HG03565 (cell line): ENCODE measurements around the gene PAXX.

ENCODE experiments used
- ATAC-seq: cut with Tn5 transposase; IDR thresholded peaks from one replicate; pipeline ENCODE4 v1.9.1; 2021; ENCODE audit warnings: mild to moderate bottlenecking, moderate library complexity; ENCODE audit not compliant: unreplicated experiment

The PAXX gene

GRCh38 chr9:136980669-136981478, 11.3 kb upstream of the PAXX start:
- no peak for ATAC-seq

DNA sequence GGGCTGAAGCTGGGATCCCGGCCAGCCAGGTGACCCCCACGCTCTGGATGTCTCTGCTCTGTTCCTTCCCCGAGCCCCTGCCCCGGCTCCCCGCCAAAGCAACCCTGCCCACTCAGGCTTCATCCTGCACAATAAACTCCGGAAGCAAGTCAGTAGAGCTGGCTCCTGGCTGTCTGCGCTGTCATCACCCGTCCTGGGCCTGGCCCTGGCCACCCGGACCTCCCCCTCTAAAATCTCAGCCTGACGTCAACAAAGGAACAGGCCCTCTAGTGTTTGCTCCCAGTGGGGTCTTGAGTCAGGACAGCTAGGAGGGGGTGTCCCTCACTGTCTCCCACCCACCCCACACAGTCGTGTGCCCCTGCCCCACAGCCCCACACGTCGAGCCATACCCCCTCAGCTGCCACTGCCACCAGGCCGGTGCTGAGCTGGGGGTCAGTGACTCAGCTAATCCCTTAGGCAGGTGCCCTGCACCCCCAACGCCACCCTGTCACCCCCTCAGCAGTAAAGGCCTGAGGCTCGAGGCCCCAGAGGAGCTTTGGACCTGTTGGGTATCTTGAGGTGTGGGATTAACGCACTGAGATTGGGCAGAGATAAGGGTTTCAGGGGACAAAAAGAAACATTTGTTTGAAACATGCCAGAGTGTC, 10.5 kb upstream of the PAXX start:
- ATAC-seq: no peak

DNA sequence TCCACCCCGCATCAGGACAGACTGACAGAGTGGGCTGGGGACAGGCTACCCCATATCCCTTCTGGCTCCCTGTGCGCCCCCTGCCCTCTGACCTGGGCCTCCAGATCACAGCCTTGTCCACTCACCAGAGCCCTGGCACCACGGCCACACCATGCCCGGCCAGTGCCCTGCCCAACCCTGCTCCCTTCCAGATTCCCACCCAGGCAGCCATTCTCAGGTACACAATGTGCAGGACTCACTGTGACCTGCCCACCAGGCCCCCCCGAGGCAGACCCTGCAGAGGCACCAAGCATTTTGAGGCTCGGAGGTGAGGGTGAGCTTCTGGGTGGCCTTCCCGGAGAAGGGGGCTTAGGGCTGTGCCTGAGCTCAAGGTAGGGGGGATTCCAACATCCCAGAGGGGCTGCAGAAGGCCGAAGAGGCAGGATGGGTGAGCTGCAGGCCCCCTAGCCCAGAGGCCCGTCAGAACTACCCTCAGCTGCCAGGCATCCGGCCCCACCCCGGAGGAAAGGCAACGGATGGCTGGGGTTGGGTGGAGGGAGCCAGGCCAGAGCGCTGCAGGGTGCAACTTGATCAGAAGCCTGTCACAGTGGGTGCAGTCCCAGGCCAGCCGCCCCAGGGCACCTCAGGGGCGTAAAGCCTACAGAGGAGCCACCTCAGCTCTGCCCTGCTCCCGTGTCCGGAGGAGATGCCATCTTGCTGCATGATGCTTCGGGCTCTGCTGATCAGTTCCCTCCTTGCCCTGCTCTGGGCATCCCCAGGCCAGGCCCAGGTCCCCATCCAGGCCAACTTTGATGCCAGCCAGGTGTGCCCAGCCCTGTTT, 9.8 kb upstream of the PAXX start, which contains the start of gene LCNL1:
Gene LCNL1 (plus strand): TSS at position 762 of the 820 bp plus-strand sequence. CDS start 594 bp downstream, outside the sequence.
- no peak for ATAC-seq

GRCh38 chr9:136983167-136983566, 9.1 kb upstream of the PAXX start:
- ATAC-seq: no peak

GRCh38 chr9:136983656-136984314, 8.4 kb upstream of the PAXX start:
- ATAC-seq: no peak

DNA sequence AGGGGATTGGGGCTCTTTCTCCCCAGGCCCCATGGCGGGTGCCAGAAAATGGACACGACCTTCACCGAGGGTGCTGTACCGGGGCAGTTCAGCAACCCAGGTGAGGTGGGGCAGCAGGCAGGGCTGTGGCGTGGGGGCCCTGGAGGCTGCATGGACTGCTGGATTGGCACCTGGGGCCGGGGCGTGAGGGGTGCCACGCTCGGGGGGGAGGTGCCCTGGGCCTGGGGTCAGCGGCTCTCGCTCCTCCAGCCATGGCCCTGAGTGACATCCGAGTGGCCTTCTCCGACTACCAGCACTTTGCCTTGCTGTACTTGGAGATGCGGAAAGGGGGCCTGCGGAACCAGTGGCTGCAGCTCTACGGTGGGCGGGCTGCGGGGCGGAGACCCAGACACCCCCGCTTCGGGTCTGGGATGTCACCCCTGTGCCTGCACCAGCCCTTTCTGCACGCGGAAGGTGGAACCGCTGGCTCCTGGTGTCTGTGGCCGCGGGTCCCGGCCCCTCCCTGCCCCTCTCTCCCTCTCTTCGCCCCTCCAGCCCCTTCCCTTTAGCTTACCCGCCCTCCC, 7.7 kb upstream of the PAXX start:
- ATAC-seq: no peak

DNA sequence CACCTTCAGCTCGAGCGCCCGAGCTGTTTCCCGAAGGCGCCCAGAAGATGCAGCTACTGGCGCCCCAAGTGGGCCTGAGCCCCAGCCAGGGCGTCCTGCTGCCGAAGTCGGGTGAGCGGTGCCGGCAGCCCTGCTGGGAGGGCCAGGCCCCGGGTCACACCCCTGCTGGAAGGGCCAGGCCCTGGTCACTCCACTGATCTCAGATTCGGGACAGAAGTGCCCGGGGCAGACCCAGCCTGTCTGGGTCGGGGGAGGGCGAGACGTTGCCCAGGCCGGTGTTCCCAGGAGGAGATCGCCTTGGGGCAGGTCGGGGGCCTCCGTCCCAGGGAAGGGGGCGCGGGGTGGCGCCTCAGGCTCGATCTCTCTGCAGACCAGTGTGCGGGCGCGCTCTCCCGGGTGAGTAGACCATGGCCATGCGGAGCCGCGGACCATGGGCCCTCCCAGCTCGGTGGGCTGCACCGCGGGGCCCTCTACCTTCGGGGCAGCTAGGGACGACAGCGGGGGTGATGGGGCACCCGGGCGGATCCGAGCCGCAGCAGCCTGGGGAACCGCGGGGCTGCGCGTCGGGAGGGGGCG, 7.1 kb upstream of the PAXX start:
- no peak for ATAC-seq

GRCh38 chr9:136985853-136986252, 6.4 kb upstream of the PAXX start:
- no peak for ATAC-seq

DNA sequence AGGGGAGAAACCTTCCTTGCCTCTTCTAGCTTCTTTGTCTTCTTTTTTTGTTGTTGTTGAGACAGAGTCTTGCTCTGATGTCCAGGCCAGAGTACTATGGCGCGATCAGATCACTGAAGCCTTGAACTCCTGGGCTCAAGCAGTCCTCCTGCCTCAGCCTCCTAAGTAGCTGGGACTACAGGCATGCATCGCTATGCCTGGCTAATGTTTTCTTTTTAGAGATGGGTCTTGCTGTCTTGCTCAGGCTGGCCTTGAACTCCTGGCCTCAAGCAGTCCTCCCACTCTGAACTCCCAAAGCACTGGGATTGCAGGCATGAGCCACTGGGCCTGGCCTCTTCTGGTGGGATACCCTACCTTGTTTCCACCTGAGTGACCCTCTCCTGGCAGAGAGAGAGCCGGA, 3.4 kb upstream of the PAXX start:
- no peak for ATAC-seq

DNA sequence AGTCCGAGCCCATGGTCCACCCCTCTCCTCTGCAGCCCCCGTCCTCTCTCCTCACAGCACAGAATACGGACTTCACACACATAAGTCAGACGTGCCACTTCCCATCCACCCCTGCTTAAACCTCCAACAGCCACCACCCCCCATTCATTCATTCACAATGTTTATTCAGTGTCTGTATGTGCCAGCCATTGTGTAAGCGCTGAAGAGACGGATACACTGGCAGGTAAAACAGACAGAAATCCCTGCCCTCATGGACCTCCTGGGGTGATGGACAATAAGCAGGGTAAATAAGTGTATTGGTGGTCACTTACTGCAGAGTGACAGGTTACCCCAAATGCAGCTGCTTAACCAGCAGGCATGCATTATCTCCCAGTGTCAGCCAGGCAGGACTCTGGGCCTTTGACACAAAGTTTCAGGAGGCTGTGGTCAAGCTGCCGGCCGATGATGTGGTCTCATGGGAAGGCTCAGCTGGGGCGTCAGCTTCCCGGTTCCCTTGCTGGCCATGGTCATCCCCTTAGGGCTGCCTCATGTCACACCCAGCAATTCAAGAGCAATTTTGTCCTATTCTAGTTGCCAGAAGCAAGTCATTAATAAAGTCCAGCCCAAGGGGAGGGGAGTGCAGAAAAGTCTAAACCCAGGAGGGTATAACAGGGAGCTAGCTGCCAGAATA, 1.8 kb upstream of the PAXX start:
- no peak for ATAC-seq

- ATAC-seq: no peak
Measured at GRCh38 chr9:136992819-136993369, 672 bp downstream of the PAXX start.

DNA sequence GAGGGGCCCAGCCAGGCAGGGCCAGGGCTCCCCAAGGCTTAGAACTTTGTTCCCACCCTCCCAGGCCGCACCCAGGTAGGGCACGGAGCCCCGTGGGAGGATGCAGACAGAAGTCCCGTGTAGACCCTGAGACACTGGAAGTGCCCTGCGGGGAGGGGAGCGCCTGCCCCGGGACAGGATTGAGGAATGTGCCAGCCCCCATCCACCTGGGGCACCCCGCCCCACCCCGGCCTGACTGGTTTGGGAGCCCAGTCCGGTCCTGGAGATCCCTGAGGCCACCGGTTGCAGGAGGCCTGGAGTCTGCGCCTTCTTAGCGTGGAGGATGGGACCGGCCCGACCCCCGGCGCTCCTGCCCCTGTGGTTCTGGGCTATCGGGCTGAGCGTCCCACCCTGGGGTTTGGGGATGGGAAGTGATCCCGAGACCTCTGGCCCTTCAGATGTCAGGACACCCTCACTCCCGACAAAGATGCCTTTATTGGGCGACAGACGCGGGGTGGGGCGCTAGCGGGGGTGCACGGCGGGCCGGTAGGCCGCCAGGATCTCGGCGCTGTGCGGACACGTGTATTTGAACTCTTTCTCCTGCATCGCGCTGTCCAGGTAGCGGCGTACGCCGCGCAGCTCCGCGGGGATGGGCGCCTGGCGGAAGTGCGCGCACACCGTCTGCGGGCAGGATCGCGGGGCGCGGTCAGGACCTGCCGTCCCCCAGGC, 2.1 kb downstream of the PAXX start:
- no peak for ATAC-seq

- ATAC-seq: no peak
Measured at GRCh38 chr9:136994888-136995230, 2.6 kb downstream of the PAXX start.

- no peak for ATAC-seq
Measured at GRCh38 chr9:136995362-136995761, 3.1 kb downstream of the PAXX start.

DNA sequence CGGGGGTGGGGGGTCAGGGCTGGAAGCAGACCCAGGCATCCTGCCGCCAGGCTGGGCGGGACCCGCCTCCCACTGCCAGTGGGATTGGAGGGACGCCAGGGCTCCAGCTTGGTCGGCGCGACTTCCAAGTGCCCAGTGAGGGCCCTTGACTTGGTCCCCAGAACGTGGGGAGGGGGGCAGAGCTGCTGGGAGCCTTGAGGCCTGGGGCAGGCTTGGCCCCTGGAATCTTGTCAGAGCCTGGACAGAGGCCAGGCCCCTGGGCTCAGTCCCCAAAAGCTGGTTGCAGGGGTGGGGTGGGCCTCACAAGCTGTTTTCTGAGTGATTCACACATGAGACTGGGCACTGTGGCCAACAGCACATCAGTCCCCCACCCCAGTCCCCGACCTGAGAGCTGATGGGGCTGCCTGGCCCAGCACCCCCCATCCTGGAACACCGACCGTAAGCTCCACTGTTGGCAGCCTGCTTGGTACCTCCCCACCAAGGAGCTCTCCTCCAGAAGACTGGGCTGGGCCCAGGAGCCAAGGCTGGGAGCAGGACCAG, 3.6 kb downstream of the PAXX start:
- no peak for ATAC-seq

DNA sequence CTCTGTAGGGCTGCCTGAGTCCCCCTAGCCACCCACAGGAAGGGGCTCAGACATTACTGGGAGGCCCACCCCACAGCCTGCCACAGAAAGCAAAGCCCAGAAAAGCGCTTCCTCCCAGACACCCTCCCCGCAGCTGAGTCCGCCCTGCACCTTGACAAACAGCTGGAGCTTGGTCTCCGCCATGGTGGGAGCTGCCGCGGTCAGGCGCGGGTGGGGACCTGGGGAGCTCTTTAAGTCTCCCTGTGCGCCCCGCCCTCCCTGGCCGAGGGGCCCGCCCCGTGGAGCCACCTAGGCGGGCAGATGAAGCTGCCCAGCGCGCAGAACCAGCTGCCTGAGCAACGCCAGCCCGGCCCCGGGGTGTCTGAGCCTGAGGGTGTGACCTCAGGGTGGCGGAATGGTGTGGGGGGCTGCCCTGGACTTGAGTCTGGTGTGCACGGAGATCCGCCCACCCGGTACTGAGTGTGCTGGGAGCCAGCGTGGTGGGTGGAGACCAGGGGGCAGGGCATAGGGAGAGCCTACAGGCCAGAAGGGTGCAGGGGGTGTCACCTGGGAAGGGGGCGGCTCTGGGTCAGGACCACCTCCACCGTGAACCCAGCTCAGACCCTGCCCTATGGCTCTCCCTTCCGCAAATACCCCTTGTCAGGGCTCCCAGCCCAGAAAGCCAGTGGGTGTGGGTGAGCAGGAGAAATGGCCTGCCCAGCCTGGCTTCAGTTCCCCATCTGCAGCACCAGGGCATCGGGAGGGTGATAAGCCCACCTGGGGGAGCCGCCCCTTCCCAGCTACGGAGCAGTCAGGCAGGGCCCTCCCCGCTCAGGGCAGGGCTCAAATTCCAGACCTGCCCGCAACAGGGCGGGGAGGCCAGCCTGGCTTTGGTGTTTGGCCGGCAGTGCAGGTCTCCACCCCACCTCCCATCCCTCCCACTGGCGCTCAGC, 4.4 kb downstream of the PAXX start, which contains the start of gene CLIC3:
Gene CLIC3 (minus strand): TSS at position 208 of the 932 bp plus-strand sequence. CDS start 25 bp downstream, at position 183.
- ATAC-seq: no peak

DNA sequence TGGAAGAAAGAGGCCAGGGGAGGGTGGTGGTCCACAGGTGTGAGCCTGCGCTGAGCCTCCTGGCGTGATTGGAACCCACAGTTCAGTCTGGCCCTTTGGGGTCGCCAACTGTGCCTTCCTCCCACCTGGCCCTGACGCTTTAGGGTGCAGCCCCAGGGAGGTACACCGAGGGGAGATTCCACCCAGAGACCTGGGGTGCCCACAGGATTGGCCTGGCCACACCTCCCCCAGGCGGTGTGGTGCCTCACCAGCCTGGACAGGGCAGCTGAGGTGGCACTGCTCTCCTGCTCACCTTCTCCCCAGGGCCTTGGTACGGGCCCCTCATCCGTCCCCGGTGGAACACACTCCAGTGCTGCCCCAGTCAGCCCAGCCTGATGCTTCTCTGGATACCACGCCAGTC, 5.1 kb downstream of the PAXX start:
- ATAC-seq: no peak
